DMS114 treated with DMSO at 0.1 percent for 48 hours (cell line): ENCODE measurements around the gene VGLL2.
"Not testable (repeated sequence)": the region's sequence is repeated elsewhere in the genome, so short reads cannot be mapped to it uniquely, and the experiment has no call there.

ENCODE experiments used
- DNase-seq: peaks from one replicate; lab custom pipeline; 2025; ENCODE audit not compliant: unreplicated experiment; lab: John Stamatoyannopoulos, UW

The VGLL2 gene, protein sequence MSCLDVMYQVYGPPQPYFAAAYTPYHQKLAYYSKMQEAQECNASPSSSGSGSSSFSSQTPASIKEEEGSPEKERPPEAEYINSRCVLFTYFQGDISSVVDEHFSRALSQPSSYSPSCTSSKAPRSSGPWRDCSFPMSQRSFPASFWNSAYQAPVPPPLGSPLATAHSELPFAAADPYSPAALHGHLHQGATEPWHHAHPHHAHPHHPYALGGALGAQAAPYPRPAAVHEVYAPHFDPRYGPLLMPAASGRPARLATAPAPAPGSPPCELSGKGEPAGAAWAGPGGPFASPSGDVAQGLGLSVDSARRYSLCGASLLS

DNA sequence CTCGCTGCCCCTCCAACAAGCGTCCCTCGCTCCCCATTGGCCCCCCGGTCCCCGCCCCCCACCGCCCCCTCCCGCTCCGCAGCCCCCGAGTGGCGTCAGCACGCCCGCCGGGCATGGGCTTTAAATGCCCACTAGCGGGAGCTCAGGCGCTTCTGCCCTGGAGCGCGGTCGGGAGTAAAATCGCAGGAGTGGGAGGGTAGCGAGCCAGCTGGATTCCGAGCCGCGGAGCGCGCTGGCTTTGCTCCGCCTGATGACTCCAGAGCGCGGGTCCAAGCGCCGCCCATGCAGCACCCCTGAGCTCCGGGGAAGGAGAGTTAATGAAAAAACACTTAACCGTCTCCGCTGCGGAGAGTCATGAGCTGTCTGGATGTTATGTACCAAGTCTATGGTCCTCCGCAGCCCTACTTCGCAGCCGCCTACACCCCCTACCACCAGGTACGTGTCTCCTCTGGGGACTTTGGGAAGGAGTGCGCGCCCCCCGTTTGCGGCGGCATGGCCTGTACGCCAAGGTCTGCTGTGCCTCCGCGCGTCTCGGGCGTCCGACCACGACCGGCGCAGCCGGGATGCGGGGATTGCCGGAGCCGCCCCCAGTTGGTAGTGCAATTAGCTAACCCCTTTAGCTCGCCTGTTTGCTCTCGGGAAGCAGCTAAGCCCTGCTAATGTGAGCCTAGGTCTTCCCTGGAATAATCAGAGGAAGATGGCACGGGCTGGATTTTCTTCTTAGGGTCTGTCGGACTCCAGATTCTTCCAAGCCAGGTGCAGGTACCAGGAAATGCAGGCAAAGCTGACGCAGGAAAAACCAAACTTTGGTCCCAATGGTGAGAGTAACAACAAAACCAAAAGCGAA, at the start of gene VGLL2:
TSS of gene VGLL2 (plus strand) at position 149 of the 847 bp plus-strand sequence. CDS start at position 355, 206 bp downstream.
- DNase-seq = no peak

DNA sequence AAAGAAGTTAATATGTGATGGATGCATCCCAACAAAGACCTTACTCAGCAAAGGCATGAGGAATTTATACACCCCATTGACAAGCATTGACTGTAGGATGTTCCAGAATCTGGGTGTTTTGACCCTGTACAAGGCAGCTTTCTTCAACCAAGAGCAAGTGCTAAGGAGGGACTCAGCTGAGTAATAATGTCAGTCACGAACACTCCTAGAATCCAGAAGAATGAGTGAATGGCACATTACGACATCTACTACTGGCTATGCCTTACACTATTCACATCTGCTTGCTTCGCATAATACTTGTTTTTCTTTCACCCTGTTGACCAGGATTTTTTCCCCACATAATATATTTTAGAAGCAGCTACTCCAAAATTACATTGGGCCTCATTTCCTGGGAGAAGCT, 42.5 kb upstream of the VGLL2 start:
- no peak for DNase-seq

DNA sequence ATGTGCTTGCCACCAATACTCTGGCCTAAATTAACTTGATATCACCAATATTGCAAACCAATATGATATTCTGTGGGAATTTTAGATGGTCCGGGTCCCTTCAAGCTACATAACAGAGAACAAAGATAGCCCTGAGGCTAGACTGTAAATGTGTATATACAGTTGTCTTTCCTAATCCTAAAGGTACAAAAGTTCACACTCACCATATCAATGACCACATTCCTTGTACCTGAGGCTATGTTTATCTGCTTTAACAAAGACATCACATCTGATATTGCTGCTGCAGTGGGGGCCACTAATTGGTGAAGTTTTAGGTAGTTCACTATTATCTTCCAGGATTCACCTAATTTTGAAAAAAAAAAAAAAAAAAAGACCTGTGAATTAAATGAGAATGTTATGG, 38.6 kb upstream of the VGLL2 start:
- no peak for DNase-seq

DNA sequence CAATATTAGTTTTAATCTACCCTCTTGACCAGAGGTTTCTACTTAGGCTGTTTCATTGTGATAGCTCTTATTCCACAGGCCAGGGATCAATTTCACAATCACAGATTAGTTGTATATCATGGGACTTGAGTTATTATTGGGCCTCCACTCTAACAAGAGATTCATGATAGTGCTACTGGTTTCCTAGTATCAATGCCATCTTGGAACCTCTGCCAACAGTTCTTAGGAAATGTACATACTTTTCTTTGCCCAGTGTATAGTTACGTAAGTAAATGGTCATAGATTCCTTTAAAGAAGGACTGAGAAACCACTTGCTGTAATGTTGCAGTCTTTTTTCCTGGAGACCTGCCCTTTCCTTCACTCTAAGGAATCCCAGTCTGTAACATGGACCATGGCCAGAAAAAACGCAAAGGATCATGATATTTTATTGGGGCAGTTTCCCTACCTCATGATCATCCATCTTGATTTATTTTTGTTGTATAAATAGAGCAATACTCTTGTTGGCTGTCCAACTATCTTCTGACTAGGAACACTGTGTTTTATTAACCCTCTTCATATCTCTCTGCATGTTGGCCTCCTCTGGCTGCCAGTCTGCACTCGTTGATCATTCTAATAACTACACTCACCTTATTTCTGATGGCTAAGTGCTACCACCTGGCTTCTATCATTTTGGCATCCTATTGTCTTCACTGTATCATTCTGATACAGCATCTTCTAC, 38.0 kb upstream of the VGLL2 start:
- DNase-seq = no peak

DNA sequence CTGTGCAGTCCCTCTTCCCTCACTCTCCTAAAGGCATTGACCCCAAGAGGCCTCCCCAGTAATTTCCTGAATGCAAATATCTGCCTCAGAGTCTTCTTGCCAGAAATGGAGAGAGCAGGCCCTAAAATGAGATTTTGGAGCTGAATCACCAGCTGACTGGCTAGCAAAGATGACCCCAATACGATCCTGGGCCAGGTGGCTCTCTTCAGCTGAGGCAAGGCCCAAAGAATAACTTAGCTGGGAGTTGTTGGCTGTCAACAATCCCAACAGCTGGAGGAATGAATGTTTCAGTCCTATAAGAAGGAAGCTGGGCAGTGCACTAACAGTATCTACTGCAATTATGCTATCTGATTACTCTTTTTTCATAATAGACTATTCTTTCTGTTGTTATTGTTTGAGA, 37.2 kb upstream of the VGLL2 start:
- no peak for DNase-seq

DNA sequence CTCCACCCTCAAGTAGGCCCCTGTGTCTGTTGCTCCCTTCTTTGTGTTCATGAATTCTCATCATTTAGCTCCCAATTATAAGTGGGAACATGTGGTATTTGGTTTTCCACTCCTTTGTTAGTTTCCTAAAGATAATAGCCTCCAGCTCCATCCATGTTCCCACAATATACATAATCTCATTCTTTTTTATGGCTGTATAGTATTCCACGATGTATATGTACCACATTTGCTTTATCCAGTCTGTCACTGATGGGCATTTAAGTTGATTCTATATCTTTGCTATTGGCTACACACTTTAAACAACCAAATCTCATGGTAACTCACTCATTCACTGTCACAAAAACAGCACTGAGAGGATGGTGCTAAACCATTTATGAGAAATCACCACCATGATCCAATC, 35.5 kb upstream of the VGLL2 start:
- no peak for DNase-seq

DNA sequence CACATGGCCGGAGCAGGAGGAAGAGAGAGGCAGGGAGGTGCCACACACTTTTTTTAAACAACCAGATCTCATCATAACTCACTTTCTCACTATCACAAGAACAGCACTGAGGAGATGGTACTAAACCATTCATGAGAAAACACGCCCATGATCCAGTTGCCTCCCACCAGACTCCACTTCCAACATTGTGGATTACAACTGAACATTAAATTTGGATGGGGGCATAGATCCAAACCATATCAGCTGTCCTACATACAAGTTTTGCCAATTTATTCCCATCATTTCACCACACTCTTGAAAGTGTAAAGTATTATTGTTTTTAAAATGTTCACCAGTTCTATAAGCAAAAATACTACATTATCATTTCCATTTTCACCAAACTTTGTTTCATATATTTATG, 33.9 kb upstream of the VGLL2 start:
- DNase-seq = no peak

DNA sequence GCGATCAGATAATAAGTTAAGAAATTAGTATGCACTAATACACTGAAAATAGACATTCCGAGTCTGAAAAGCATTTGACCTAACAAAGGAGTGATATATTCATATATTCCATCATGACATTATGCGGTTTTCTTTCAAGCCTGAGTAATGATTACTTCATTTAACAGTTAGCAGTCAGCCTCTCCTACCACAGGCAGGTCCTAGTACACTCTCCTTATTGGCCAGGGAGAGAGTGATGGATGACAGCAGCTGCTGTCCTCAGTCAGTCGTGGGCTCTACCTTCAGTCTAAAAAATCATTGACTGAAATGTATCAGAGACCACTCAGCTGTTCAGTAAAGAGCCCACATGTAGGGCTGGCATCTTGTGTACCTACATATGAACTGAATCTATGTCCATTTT, 33.2 kb upstream of the VGLL2 start:
- no peak for DNase-seq

DNA sequence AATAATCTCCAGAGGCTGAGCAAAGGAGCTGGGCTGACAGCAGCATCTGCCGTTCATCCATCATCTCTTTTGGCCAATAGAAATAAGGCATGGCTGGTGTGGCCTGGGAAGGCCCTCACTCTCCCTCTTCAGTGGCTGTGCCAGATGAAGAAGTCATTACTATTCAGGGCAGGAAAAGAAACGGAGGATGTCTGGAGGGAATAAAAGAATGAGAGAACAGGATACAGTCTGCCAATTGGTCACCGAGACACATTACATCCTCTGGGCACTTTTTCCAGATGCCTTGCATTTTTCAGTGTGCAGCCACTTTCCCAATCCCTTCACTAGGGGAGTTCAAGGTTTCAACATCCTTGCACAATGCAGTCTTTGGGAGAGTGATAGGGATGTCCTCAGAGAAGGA, 32.2 kb upstream of the VGLL2 start:
- DNase-seq = no peak

DNA sequence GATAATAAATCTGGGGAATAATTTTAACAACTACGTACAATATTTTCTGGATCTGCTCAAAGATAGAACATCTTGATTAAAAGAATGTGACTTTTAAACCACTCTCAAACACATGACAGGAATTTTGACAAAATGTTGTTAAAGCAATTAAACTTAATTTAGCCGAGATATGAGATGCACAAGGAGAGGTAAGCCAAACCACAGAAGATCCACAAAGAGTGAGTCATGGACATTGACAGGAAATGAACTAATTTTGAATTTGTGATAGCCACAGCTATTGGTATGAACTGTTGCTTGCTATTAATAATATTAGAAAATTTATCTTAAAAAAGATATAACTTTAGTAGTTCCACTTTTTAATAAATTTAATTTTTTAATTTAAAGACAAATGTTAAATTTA, 27.8 kb upstream of the VGLL2 start:
- no peak for DNase-seq

DNA sequence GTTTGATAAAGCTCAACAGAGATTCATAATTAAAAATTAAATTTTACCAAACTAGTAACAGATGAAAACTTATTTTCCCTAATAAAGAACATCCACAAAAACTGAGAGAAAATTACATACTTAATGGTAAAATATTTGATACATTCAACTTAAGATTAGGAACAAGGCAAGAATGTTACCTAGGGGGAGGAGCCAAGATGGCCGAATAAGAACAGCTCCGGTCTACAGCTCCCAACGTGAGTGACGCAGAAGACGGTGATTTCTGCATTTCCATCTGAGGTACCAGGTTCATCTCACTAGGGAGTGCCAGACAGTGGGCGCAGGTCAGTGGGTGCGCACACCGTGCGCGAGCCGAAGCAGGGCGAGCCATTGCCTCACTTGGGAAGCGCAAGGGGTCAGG, 20.8 kb upstream of the VGLL2 start:
- not testable (repeated sequence) for DNase-seq

DNA sequence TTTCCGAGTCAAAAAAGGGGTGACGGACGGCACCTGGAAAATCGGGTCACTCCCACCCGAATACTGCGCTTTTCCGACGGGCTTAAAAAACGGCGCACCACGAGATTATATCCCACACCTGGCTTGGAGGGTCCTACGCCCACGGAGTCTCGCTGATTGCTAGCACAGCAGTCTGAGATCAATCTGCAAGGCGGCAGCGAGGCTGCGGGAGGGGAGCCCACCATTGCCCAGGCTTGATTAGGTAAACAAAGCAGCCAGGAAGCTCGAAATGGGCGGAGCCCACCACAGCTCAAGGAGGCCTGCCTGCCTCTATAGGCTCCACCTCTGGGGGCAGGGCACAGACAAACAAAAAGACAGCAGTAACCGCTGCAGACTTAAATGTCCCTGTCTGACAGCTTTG, 20.4 kb upstream of the VGLL2 start:
- DNase-seq = not testable (repeated sequence)

DNA sequence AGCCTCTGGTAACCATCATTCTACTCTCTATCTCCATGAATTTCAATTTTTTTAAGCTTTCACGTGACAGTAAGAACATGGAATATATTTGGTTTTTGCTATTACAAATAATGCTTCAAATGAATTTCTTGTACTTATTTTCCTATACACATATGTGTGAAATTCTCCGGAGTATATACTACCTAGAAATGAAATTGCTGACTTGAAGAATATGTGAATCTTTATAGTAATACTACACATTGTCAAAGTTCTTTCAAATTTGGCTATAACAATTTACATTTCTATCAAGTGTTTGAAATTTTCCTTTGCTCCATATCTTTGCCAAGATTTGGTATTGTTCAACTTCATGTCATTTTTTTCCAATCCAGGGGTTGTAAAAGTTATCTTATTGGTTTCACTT, 11.6 kb upstream of the VGLL2 start:
- no peak for DNase-seq

DNA sequence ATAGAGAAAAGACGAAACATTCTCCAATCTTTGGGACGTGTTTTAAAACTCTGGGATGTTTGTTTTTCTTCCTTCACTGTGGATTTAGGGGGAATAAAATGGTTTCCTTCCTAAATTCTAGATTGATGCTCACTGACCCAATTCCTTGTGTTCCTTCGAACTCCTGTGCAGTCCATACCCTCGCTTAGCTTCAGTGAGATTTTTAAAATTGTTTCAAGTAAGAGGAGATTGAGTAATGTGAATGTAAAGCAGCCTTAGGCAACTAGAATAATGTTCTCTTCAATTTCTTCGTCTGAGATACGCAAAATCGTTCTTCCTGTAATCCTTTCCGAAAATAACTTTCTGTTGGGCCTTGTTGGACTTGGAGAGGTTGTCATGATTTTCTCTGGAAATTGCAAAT, 2.6 kb upstream of the VGLL2 start:
- no peak for DNase-seq

DNA sequence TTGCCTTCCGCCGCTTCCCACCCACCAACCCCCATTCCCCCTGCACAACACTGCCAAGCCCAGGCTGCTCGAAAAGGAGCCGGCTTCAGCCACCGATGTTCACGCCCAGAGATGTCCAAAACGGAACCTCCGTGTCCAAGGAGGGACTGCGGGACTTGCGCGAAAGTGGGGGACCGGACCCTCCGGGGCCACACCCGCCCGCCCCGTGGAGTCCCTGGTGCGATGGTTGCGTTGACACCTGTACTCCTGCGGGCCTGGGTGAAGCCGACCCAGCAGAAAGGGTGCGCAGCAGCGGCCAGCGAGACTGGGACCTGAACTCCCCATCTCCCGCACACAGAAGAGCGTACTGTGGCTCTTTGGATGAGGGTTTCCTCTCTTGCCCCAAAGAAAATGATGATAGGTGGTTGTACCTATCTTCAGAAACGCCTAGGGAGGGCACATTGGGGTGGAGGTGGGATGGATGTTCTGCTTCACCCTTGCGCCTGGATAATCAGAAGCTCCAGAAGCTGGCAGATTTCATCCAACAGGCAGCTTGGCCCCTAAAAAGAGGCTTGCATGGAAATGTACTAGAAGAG, 1.9 kb upstream of the VGLL2 start:
- no peak for DNase-seq

DNA sequence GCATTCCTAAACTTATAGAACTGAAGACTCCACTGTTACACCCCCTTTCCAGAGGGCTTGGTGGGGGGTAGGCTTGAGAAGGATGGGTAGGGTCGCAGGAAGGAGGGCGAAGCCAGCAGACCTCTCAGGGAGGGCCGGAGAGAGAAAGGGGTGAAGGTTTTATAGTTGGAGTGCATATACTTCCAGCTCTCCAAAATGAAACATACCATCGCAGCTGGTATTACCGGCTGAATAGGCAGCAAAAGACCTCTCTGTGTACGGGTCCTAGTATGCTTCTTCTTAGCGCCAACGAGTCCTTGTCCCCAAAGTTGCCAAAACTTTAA, 1.0 kb upstream of the VGLL2 start:
- no peak for DNase-seq

DNA sequence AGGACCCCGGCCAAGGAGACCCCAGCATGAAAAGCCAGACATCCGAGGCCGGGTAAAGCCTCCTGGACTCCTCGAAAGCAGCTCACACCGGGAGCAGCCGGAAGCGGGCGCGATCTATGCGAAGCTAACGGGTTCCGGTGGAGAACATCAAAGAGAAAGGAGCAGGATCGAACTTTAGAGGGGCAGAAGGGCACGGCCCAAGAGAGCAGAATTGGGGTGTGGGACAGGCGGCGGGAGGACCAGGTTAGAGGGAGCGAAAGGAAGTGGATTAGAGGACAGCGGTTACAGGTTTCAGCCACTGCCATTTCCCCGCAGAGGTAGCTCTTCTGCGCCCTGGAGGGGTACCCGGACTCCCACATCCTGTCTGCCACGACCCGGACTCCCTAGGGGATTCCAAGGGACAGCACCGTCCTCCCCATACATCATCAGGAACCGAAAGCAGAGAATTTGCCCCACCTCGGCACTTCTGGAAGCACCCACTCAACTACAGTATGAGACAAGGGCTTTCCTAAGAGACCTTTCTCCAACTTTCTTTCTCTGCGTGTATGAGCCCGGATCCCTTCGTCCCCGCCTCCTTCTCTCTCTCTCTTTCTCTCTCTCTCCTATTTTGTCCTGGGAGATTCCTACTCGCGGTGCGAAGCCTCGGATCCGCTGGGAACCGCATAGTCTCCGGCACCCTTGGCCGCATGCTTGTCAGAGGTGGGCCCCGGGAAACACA, 507 bp upstream of the VGLL2 start:
- DNase-seq = no peak

DNA sequence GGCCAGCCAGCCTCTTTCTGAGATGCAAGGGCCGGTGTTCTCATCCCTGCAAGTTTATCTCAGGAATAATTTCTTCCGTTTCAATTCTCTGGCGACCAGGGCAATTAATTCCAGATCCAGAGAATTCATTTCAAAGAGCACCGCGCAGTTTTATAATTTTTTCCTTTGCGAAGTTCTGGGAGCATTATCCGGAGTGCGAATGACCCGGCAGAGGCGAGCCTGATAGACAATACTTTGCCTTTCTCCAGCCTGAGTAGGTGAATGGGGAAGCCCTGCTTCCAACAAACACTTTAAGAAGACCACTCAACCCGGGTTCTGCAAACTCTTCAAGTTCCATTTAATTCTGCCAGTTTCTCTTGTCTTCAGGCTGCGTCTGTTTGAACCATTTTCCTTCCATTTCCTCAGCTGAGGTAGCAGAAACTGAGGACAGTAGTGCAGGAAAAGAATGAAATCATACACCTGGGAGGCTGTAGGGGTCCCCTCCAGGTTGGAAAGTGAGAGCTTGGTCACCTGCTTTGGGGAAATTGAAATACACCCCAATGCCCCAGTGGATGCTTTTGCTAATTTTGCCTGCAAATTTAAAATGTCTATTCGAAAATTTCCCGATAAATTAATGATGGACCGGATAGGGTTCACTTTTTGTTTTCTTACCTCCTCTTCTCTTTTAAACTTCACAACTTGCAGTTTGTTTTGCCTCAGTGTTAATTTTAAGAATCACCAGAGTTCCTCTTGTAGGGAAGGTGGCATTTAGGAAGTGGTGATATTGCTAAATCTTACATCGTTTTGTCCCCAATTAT, 1.1 kb downstream of the VGLL2 start:
- no peak for DNase-seq

DNA sequence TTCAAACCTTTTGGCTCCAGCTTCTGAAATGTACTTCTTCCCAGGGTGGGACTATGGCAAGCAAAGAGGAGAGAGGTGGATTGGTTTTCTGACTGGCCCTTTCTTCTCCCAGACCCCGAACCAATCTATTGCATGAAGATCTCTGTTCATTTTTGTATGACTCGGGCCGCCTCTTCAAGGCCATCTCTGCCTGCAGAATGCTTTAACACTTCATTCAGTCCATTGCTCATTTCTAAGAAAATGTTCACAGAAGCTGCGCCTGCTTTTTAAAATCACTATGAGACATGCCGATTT, 1.6 kb downstream of the VGLL2 start:
- DNase-seq = no peak

DNA sequence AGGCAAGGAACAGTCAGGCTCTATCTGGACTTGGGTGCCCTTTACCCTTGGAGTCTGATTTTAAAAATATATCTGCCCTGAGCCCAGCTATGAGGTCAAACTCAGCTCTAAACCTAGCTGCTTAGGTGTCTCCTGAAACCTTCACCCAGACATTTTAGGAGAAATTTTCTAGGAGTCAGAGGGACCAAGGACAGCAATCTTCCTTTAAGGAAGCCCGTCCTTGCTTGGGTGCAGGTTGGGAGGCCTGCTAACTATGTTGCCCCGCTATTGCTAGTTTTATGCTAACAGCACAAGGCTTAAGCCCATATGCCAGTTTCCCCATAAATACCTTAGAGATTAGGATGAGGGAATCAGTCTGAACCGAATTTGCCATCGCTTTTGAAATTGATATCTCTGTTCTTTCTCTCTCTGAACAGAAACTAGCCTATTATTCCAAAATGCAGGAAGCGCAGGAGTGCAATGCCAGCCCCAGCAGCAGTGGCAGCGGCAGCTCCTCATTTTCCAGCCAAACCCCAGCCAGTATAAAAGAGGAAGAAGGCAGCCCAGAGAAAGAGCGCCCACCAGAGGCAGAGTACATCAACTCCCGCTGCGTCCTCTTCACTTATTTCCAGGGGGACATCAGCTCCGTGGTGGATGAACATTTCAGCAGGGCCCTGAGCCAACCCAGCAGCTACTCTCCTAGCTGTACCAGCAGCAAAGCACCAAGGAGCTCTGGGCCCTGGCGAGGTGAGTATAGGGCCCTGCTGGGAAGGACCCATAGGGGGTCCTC, 2.6 kb downstream of the VGLL2 start:
- no peak for DNase-seq
